Tibial artery (tissue), 4 donors: ENCODE measurements around the gene RBM4B.
"Not testable (repeated sequence)": the region's sequence is repeated elsewhere in the genome, so short reads cannot be mapped to it uniquely, and the experiment has no call there.

ENCODE experiments used
- DNase-seq, 2 donors: peaks; one replicate each; pipeline ENCODE4 v3.0.0-alpha.2; 2019
- H3K27ac ChIP-seq, 2 donors: fragments of 200-600 bp; sonication (generic) in 1 of 2; 1 replicate in 1 of 2; 2 replicates in 1 of 2; pipeline ENCODE4 v1.5.1; 2018 to 2019; ENCODE audit warnings: mild to moderate bottlenecking in 1 of 2
- H3K27me3 ChIP-seq, 2 donors: fragments of 200-600 bp; sonication (generic) in 1 of 2; one replicate each; pipeline versions ENCODE4 v1.5.1 to v1.6.0; 2016 to 2019
- H3K36me3 ChIP-seq, 3 donors: fragments of 200-600 bp; sonication (generic) in 2 of 3; one replicate each; pipeline ENCODE4 v1.5.1; 2016 to 2019; ENCODE audit warnings: mild to moderate bottlenecking in 2 of 3
- H3K4me1 ChIP-seq, 4 donors: fragments of 200-600 bp; sonication (generic) in 2 of 4; 1 replicate in 3 of 4; 2 replicates in 1 of 4; pipeline ENCODE4 v1.5.1; 2016 to 2019
- H3K4me3 ChIP-seq, 2 donors: fragments of 200-600 bp; sonication (generic) in 1 of 2; 1 replicate in 1 of 2; 2 replicates in 1 of 2; pipeline ENCODE4 v1.5.1; 2018 to 2019; ENCODE audit warnings: mild to moderate bottlenecking in 2 of 2
- H3K9me3 ChIP-seq, 3 donors: fragments of 200-600 bp; sonication (generic) in 1 of 3; one replicate each; pipeline ENCODE4 v1.5.1; 2016 to 2019
- CTCF ChIP-seq, 2 experiments: fragments of 200-600 bp in 1 of 2; fragments of 450-650 bp in 1 of 2; IDR thresholded peaks; one replicate each; pipeline ENCODE4 v1.5.1; 2017 to 2019; ENCODE audit warnings: antibody characterized with exemption in 2 of 2, mild to moderate bottlenecking in 1 of 2, moderate library complexity in 1 of 2
- intact Hi-C: fragments of 100-400 bp; cut with DNase I; formaldehyde crosslinking; loops from one replicate; pipeline ENCODE4 v1.15.0; 2023; ENCODE audit warnings: low total_unique reads

The RBM4B gene

GRCh38 chr11:66677599-66678375, at the start of gene RBM4B:
RBM4B (minus strand) TSS chr11:66677887; CDS start chr11:66677079, 808 bp downstream.
- Histone ChIP-seq H3K4me1 (peaks cover 0 to 38% (median 20%) of the 10 kb centered on the region in 4 donors), H3K4me3 (peak within 1 kb of the TSS; percentile 63 to 84), H3K27ac (peak within 1 kb of the TSS; percentile 92 to 97), H3K36me3 (no peaks in the 10 kb centered on the region), H3K27me3 (no peaks in the 10 kb centered on the region), H3K9me3 (no peaks in the 10 kb centered on the region)
- intact Hi-C loops: loop anchor here (10.0 kb wide), 1 partner anchor 253 kb away; the partner anchor contains the start of gene NPAS4
- DNase-seq: peak; percentile 97
- TF ChIP-seq CTCF (IDR thresholded peaks at IDR 0.05): no peak

GRCh38 chr11:66725647-66726046, 48.0 kb upstream of the RBM4B start:
- peaks cover 0 to 52% of the 10 kb centered on the region in 2 donors for H3K27me3 ChIP-seq
- H3K27ac ChIP-seq: no peak overlapping the region

GRCh38 chr11:66725114-66725513, 47.4 kb upstream of the RBM4B start:
- TF ChIP-seq CTCF (IDR thresholded peaks at IDR 0.05): no peak
- Histone ChIP-seq H3K27me3 (peaks cover 0 to 57% of the 10 kb centered on the region in 2 donors), H3K9me3 (no peaks in the 10 kb centered on the region), H3K4me1 (peaks cover 0 to 22% (median 11%) of the 10 kb centered on the region in 4 donors), H3K27ac (no peak overlapping the region), H3K4me3 (no peak overlapping the region), H3K36me3 (no peaks in the 10 kb centered on the region)
- intact Hi-C loops: no loop called here
- no peak for DNase-seq

More at GRCh38 chr11:66725647-66726046, 48.0 kb upstream of the RBM4B start:
- Histone ChIP-seq H3K4me3 (no peak overlapping the region), H3K36me3 (no peaks in the 10 kb centered on the region), H3K9me3 (no peaks in the 10 kb centered on the region), H3K4me1 (peaks cover 0 to 22% (median 11%) of the 10 kb centered on the region in 4 donors)
- TF ChIP-seq CTCF (IDR thresholded peaks at IDR 0.05): no peak
- no peak for DNase-seq
- intact Hi-C loops: no loop called here

GRCh38 chr11:66724167-66724566, 46.5 kb upstream of the RBM4B start:
- H3K27ac ChIP-seq, intact Hi-C loops, DNase-seq, H3K36me3 ChIP-seq, H3K9me3 ChIP-seq, H3K4me3 ChIP-seq: not testable (repeated sequence)
- peaks cover 0 to 22% (median 11%) of the 10 kb centered on the region in 4 donors for H3K4me1 ChIP-seq
- H3K27me3 ChIP-seq: peaks cover 0 to 59% of the 10 kb centered on the region in 2 donors

GRCh38 chr11:66723693-66724092, 46.0 kb upstream of the RBM4B start:
- no peak for TF ChIP-seq CTCF (IDR thresholded peaks at IDR 0.05)
- no peak overlapping the region for H3K27ac ChIP-seq
- H3K9me3 ChIP-seq: no peaks in the 10 kb centered on the region
- intact Hi-C loops: no loop called here
- peaks cover 0 to 59% of the 10 kb centered on the region in 2 donors for H3K27me3 ChIP-seq
- H3K4me3 ChIP-seq: no peak overlapping the region
- peaks cover 0 to 18% (median 10%) of the 10 kb centered on the region in 4 donors for H3K4me1 ChIP-seq
- no peaks in the 10 kb centered on the region for H3K36me3 ChIP-seq
- peak in 1 of 2 donors; percentile 19 for DNase-seq
